Measurements from ENCODE around the gene TAF15. TPM values are rescaled to one million over a fixed set of nuclear protein-coding genes. Genes with fewer than 3 reads are reported as not detected.

Gene TAF15
- total and polyA plus RNA-seq, 2 of the 4 experiments (the other 2 are of a cell fraction) = 46.8 to 98.0 TPM

DNA sequence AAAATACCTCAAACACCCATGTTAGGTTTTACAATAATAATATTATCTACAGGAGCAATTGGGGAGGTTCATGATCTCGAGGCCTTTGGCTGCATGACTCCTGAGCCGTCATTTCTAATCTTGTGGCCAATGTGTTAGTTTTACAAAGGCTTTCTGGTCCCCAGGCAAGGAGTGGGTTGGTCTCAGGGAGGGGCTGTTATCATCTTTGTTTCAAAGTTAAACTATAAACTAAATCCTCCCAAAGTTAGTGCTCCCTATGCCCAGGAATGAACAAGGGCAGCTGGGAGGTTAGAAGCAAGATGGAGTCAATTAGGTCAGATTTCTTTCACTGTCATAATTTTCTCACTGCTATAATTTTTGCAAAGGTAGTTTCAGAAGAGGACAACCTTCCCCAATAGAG lies 80.0 kb downstream of the TAF15 start:
- in situ Hi-C loops (cut with MboI; ENCODE audit: low sequenced_read_pairs) = no loop called here

More for the DNA sequence above, 80.0 kb downstream of the TAF15 start:
- H3K36me3 ChIP-seq (ENCODE audit: control insufficient read depth, insufficient read depth, low read length) = no peaks in the 10 kb centered on the region
- H2BK5ac ChIP-seq (ENCODE audit: low read depth, low read length, poor library complexity, severe bottlenecking) = no peak overlapping the region
- H2BK15ac ChIP-seq (ENCODE audit: low read depth, low read length) = no peak overlapping the region
- no peak overlapping the region for H4K91ac ChIP-seq (ENCODE audit: insufficient read depth, low read depth, low read length)
- H3K27ac ChIP-seq (ENCODE audit: insufficient read depth, low read length) = no peak overlapping the region
- H3K23ac ChIP-seq (ENCODE audit: low read depth, low read length) = no peak overlapping the region
- no peaks in the 10 kb centered on the region for H3K9me3 ChIP-seq (ENCODE audit: control insufficient read depth, insufficient read depth, low read length)
- no peak overlapping the region for H3K14ac ChIP-seq (replicated peaks; ENCODE audit: low read depth, low read length)
- no peak overlapping the region for H2BK20ac ChIP-seq (ENCODE audit: low read depth, low read length)
- dilution Hi-C loops (cut with HindIII; ENCODE audit: low sequenced_read_pairs, unreplicated experiment) = no loop called here
- ChIA-PET POLR2A (ENCODE audit: unreplicated experiment) (no interaction called here), CTCF (no interaction called here)
- H4K5ac ChIP-seq (ENCODE audit: low read depth, low read length) = no peak overlapping the region
- DNase-seq = no peak
- no peak overlapping the region for H3K56ac ChIP-seq (ENCODE audit: extremely low read depth, insufficient read depth, low read length)
- no TSS peak for BruUV-seq (replicated peaks)
- H3K4me3 ChIP-seq (ENCODE audit: insufficient read depth, low read depth, low read length) = no peak overlapping the region
- no peak overlapping the region for H3K18ac ChIP-seq (ENCODE audit: low read depth, low read length)
- H3K4ac ChIP-seq (ENCODE audit: low read depth, low read length) = no peak overlapping the region
- H4K20me1 ChIP-seq (ENCODE audit: insufficient read depth, low read length) = no peaks in the 10 kb centered on the region
- no peaks in the 10 kb centered on the region; the same call in 1 of the 2 replicates for H3K27me3 ChIP-seq (ENCODE audit: control insufficient read depth, insufficient read depth, low read length)
- H2AFZ ChIP-seq (replicated peaks; ENCODE audit: low read length, poor library complexity) = no peak overlapping the region
- H3K9me1 ChIP-seq (ENCODE audit: insufficient read depth, low read length) = no peaks in the 10 kb centered on the region; the same call in 1 of the 2 replicates
- no peak overlapping the region for H3K9ac ChIP-seq (ENCODE audit: low read depth, low read length)
- H2AK9ac ChIP-seq (replicated peaks; ENCODE audit: low read depth, low read length, poor library complexity) = no peak overlapping the region
- no peak overlapping the region for H2AK5ac ChIP-seq (ENCODE audit: low read depth, low read length)
- no peaks in the 10 kb centered on the region for H3K4me1 ChIP-seq (ENCODE audit: control insufficient read depth, insufficient read depth, low read length)
- intact Hi-C loops (cut with micrococcal nuclease) = no loop called here
- no peak overlapping the region for H2BK120ac ChIP-seq (ENCODE audit: low read depth, low read length)
- no peak overlapping the region for H4K8ac ChIP-seq (ENCODE audit: low read depth in 2 of 2, low read length in 2 of 2)
- no peak overlapping the region for H3K4me2 ChIP-seq (ENCODE audit: low read depth, low read length)
- ATAC-seq (ENCODE audit: low read depth) = no peak
- no CpG with 5 or more reads among the region's 2 CpGs for WGBS, 2 experiments (ENCODE audit: extremely low coverage in 2 of 2, insufficient read length in 1 of 2)
- H3K79me1 ChIP-seq (ENCODE audit: low read depth in 1 of 2, low read length in 2 of 2) = no peaks in the 10 kb centered on the region
- TF ChIP-seq RCOR1 (IDR thresholded peaks at IDR 0.05; ENCODE audit: insufficient replicate concordance, low read length) = no peak
- TF ChIP-seq CHD1 (IDR thresholded peaks at IDR 0.05; ENCODE audit: low read depth, low read length) = no peak
- TF ChIP-seq MXI1 (IDR thresholded peaks at IDR 0.05; ENCODE audit: borderline replicate concordance, low read depth, low read length) = no peak
- TF ChIP-seq MAFK (IDR thresholded peaks at IDR 0.05; ENCODE audit: low read depth, low read length) = no peak
- no peak for TF ChIP-seq SMC3 (IDR thresholded peaks at IDR 0.05; ENCODE audit: low read depth, low read length)
- TF ChIP-seq RFX5 (IDR thresholded peaks at IDR 0.05; ENCODE audit: low read depth, low read length) = no peak
- TF ChIP-seq, protein P1, sequence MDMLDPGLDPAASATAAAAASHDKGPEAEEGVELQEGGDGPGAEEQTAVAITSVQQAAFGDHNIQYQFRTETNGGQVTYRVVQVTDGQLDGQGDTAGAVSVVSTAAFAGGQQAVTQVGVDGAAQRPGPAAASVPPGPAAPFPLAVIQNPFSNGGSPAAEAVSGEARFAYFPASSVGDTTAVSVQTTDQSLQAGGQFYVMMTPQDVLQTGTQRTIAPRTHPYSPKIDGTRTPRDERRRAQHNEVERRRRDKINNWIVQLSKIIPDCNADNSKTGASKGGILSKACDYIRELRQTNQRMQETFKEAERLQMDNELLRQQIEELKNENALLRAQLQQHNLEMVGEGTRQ (IDR thresholded peaks at IDR 0.05; ENCODE audit: low read depth, low read length) = no peak
- TF ChIP-seq, protein P2, sequence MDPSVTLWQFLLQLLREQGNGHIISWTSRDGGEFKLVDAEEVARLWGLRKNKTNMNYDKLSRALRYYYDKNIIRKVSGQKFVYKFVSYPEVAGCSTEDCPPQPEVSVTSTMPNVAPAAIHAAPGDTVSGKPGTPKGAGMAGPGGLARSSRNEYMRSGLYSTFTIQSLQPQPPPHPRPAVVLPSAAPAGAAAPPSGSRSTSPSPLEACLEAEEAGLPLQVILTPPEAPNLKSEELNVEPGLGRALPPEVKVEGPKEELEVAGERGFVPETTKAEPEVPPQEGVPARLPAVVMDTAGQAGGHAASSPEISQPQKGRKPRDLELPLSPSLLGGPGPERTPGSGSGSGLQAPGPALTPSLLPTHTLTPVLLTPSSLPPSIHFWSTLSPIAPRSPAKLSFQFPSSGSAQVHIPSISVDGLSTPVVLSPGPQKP (IDR thresholded peaks at IDR 0.05; ENCODE audit: borderline replicate concordance, low read depth, low read length) = no peak
- no peak for TF ChIP-seq FOS (IDR thresholded peaks at IDR 0.05; ENCODE audit: low read depth, low read length)

Data from IMR-90 (cell line).